Neural cell (in vitro differentiated cells): ENCODE results near the gene FAM163A.
"Not testable (repeated sequence)": the region's sequence is repeated elsewhere in the genome, so short reads cannot be mapped to it uniquely, and the experiment has no call there.

Source experiments
- CTCF ChIP-seq: fragments of 450-650 bp; IDR thresholded peaks from 2 replicates; pipeline ENCODE4 v1.5.1; 2014; ENCODE audit warnings: antibody characterized with exemption, mild to moderate bottlenecking, moderate library complexity; ENCODE audit not compliant: poor library complexity, severe bottlenecking
- EP300 ChIP-seq: fragments of 450-650 bp; conservative IDR thresholded peaks from 2 replicates; pipeline ENCODE4 v1.6.1; 2014; ENCODE audit warnings: antibody characterized with exemption, mild to moderate bottlenecking, moderate library complexity; ENCODE audit not compliant: poor library complexity, severe bottlenecking
- MXI1 ChIP-seq: fragments of 450-650 bp; conservative IDR thresholded peaks from 2 replicates; pipeline ENCODE4 v1.6.1; 2014; ENCODE audit warnings: antibody characterized with exemption, mild to moderate bottlenecking; ENCODE audit not compliant: poor library complexity, severe bottlenecking
- POLR2AphosphoS5 ChIP-seq: IDR thresholded peaks from 2 replicates; pipeline ENCODE4 v1.6.1; 2012
- SMC3 ChIP-seq: fragments of 450-650 bp; conservative IDR thresholded peaks from 2 replicates; pipeline ENCODE4 v1.6.1; 2014; ENCODE audit warnings: antibody characterized with exemption, mild to moderate bottlenecking, moderate library complexity; ENCODE audit not compliant: poor library complexity
- TF ChIP-seq, protein P1 (sequence below): IDR thresholded peaks from 2 replicates; pipeline ENCODE4 v1.6.1; 2012; ENCODE audit warnings: borderline replicate concordance

DNA sequence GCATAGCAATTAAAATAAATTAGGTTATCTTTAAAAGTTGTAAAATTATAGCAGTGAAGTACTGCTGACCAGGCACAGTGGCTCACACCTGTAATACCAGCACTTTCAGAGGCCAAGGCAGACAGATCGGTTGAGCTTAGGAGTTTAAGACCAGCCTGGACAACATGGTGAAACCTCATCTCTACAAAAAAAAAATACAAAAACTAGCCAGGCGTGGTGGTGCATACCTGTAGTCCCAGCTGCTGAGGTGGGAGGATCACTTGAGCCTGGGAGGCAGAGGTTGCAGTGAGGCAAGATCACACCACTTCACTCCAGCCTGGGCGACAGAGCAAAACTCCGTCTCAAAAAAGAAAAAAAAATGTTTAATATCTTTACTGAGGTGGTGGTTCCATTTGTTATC lies 112.7 kb downstream of the FAM163A start:
- not testable (repeated sequence) for TF ChIP-seq POLR2AphosphoS5, CTCF, EP300, SMC3, MXI1
- TF ChIP-seq, protein P1, sequence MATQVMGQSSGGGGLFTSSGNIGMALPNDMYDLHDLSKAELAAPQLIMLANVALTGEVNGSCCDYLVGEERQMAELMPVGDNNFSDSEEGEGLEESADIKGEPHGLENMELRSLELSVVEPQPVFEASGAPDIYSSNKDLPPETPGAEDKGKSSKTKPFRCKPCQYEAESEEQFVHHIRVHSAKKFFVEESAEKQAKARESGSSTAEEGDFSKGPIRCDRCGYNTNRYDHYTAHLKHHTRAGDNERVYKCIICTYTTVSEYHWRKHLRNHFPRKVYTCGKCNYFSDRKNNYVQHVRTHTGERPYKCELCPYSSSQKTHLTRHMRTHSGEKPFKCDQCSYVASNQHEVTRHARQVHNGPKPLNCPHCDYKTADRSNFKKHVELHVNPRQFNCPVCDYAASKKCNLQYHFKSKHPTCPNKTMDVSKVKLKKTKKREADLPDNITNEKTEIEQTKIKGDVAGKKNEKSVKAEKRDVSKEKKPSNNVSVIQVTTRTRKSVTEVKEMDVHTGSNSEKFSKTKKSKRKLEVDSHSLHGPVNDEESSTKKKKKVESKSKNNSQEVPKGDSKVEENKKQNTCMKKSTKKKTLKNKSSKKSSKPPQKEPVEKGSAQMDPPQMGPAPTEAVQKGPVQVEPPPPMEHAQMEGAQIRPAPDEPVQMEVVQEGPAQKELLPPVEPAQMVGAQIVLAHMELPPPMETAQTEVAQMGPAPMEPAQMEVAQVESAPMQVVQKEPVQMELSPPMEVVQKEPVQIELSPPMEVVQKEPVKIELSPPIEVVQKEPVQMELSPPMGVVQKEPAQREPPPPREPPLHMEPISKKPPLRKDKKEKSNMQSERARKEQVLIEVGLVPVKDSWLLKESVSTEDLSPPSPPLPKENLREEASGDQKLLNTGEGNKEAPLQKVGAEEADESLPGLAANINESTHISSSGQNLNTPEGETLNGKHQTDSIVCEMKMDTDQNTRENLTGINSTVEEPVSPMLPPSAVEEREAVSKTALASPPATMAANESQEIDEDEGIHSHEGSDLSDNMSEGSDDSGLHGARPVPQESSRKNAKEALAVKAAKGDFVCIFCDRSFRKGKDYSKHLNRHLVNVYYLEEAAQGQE = not testable (repeated sequence)
